Measurements from ENCODE around the gene BDP1.

DNA sequence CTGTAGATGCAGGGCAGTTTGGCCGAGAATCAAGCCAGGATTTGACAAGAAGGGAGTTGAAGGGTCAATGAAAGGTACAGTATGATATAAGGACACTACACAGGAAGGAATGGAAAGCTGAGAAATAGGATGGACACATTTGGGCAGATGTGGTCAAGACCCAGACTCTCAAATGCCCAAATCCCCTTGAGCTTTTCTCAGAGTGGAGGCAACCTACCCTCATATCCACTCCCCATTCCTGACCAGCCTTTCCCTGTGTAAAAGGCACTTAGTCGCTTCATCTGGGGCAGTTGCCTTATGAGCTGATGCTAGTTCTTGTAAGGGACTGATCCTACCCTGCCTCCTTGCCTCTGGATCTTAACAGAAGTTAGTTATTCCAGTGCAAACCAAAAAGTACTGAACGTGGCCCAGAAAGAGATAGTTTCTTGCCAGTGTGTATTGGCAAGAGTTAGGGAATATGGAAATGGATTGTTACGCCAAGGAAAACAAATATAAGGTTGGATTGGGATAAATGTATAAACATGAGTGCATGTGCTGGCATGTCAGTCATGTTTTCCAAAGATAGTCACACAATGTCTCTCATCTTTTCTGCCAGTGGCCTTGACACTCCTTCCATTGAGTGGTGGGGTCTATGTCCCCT is 127.6 kb downstream of the BDP1 start:
- TF ChIP-seq POLR2A (IDR thresholded peaks at IDR 0.05; ENCODE audit: low read length) (no peak), GATA1 (IDR thresholded peaks at IDR 0.05; ENCODE audit: low read depth, low read length) (no peak)

All from erythroblast (primary cell).